ENCODE results near the gene KIF21B.

Gene KIF21B

GRCh38 chr1:201019321-201019977 is 4.1 kb downstream of the KIF21B start:
- DNase-seq (ENCODE audit: low spot score), result peak; percentile 91

GRCh38 chr1:201017828-201018163 is 5.7 kb downstream of the KIF21B start:
- DNase-seq (ENCODE audit: low spot score), result no peak

- DNase-seq (ENCODE audit: low spot score), result peak; percentile 49
Observed at GRCh38 chr1:201016943-201017827, 6.3 kb downstream of the KIF21B start.

- no peak for DNase-seq (ENCODE audit: low spot score)
Observed at GRCh38 chr1:201016211-201016651, 7.3 kb downstream of the KIF21B start.

GRCh38 chr1:201015551-201016091 is 7.9 kb downstream of the KIF21B start:
- DNase-seq (ENCODE audit: low spot score), result no peak

- no peak for DNase-seq (ENCODE audit: low spot score)
Observed at GRCh38 chr1:201014816-201015200, 8.7 kb downstream of the KIF21B start.

GRCh38 chr1:201013991-201014815 is 9.3 kb downstream of the KIF21B start:
- DNase-seq (ENCODE audit: low spot score), result no peak

- DNase-seq (ENCODE audit: low spot score), result no peak
Observed at GRCh38 chr1:201013031-201013485, 10.5 kb downstream of the KIF21B start.

GRCh38 chr1:201011616-201012015 is 11.9 kb downstream of the KIF21B start:
- DNase-seq (ENCODE audit: low spot score), result no peak

- no peak for DNase-seq (ENCODE audit: low spot score)
Observed at GRCh38 chr1:201009962-201010645, 13.4 kb downstream of the KIF21B start.

- DNase-seq (ENCODE audit: low spot score), result no peak
Observed at GRCh38 chr1:201008666-201009360, 14.7 kb downstream of the KIF21B start.

- no peak for DNase-seq (ENCODE audit: low spot score)
Observed at GRCh38 chr1:201007481-201007880, 16.0 kb downstream of the KIF21B start.

GRCh38 chr1:201006450-201006849 is 17.1 kb downstream of the KIF21B start:
- no peak for DNase-seq (ENCODE audit: low spot score)

- no peak for DNase-seq (ENCODE audit: low spot score)
Observed at GRCh38 chr1:201004732-201005131, 18.8 kb downstream of the KIF21B start.

GRCh38 chr1:201004154-201004553 is 19.4 kb downstream of the KIF21B start:
- no peak for DNase-seq (ENCODE audit: low spot score)

GRCh38 chr1:201002510-201002909 is 21.0 kb downstream of the KIF21B start:
- no peak for DNase-seq (ENCODE audit: low spot score)

- DNase-seq (ENCODE audit: low spot score), result no peak
Observed at GRCh38 chr1:201001962-201002361, 21.6 kb downstream of the KIF21B start.

- no peak for DNase-seq (ENCODE audit: low spot score)
Observed at GRCh38 chr1:201000391-201000790, 23.1 kb downstream of the KIF21B start.

GRCh38 chr1:200999667-201000066 is 23.8 kb downstream of the KIF21B start:
- no peak for DNase-seq (ENCODE audit: low spot score)

- DNase-seq (ENCODE audit: low spot score), result no peak
Observed at GRCh38 chr1:200998323-200998722, 25.2 kb downstream of the KIF21B start.

All from germinal center (tissue), 1 donor.